Breast epithelium (tissue), 4 donors: Measurements from ENCODE around the gene TTC12. TPM values are rescaled to one million over a fixed set of nuclear protein-coding genes. Genes with fewer than 3 reads are reported as not detected.

Experiments
- DNase-seq, 2 donors: peaks; one replicate each; pipeline ENCODE4 v3.0.0-alpha.2; 2019; ENCODE audit warnings: low spot score in 2 of 2
- H3K27ac ChIP-seq, 2 donors: fragments of 200-600 bp; sonication (generic) in 1 of 2; one replicate each; pipeline ENCODE4 v1.5.1; 2016 to 2019; ENCODE audit warnings: mild to moderate bottlenecking in 1 of 2
- H3K27me3 ChIP-seq, 2 donors: fragments of 200-600 bp; sonication (generic) in 1 of 2; one replicate each; pipeline versions ENCODE4 v1.5.1 to v1.6.0; 2017 to 2019; ENCODE audit warnings: control low read depth in 1 of 2, mild to moderate bottlenecking in 1 of 2
- H3K36me3 ChIP-seq: fragments of 200-600 bp; one replicate; pipeline ENCODE4 v1.5.1; 2019
- H3K4me1 ChIP-seq, 2 donors: fragments of 200-600 bp; sonication (generic); one replicate each; pipeline ENCODE4 v1.5.1; 2016 to 2019; ENCODE audit warnings: control low read depth in 1 of 2
- H3K4me3 ChIP-seq, 3 donors: fragments of 200-600 bp; sonication (generic); 1 replicate in 2 of 3; 2 replicates in 1 of 3; pipeline ENCODE4 v1.5.1; 2016 to 2019; ENCODE audit warnings: mild to moderate bottlenecking in 3 of 3, moderate library complexity in 2 of 3
- H3K9me3 ChIP-seq, 2 donors: fragments of 200-600 bp; sonication (generic) in 1 of 2; one replicate each; pipeline ENCODE4 v1.5.1; 2016 to 2019; ENCODE audit warnings: control low read depth in 1 of 2
- CTCF ChIP-seq, 3 donors: fragments of 450-650 bp; IDR thresholded peaks; one replicate each; pipeline ENCODE4 v1.5.1; 2016 to 2017; ENCODE audit warnings: antibody characterized with exemption in 3 of 3, mild to moderate bottlenecking in 3 of 3, moderate library complexity in 3 of 3
- POLR2A ChIP-seq: fragments of 450-650 bp; IDR thresholded peaks from one replicate; pipeline ENCODE4 v1.6.1; 2016; ENCODE audit warnings: antibody characterized with exemption, mild to moderate bottlenecking, moderate library complexity
- POLR2AphosphoS5 ChIP-seq, 3 donors: sonication (generic); formaldehyde crosslinking; IDR thresholded peaks; one replicate each; pipeline ENCODE4 v1.6.1; 2017; ENCODE audit warnings: antibody characterized with exemption in 3 of 3
- intact Hi-C: fragments of 100-400 bp; cut with DNase I; formaldehyde crosslinking; loops from one replicate; pipeline ENCODE4 v1.15.1; 2023; ENCODE audit warnings: low total_unique reads
- total RNA-seq, 3 donors: library from RNA; depleted of rRNA; stranded (reverse); fragments of >200 nt; gene quantifications; one replicate each; pipeline ENCODE4 v1.1.0, GENCODE V29; 2016

TTC12 gene
- total RNA-seq, 3 donors from 2014 or later: 12.3 to 48.4 (median 43.6) TPM

GRCh38 chr11:113314065-113314388, 356 bp upstream of the TTC12 start:
- Histone ChIP-seq H3K36me3 (no peaks in the 10 kb centered on the region), H3K27me3 (no peaks in the 10 kb centered on the region), H3K4me3 (peak overlapping the region; percentile 66 to 84 (median 72)), H3K4me1 (no peaks in the 10 kb centered on the region), H3K9me3 (no peaks in the 10 kb centered on the region), H3K27ac (peak overlapping the region; percentile 90 to 94)
- TF ChIP-seq CTCF (IDR thresholded peaks at IDR 0.05) (no peak), POLR2AphosphoS5 (IDR thresholded peaks at IDR 0.05) (no peak), POLR2A (no peak)
- intact Hi-C loops: loop anchor here (10.0 kb wide), 1 partner anchor 441 kb away; no protein-coding TSS in a partner anchor
- no peak for DNase-seq

GRCh38 chr11:113315811-113316210, 1.4 kb downstream of the TTC12 start:
- DNase-seq: no peak
- Histone ChIP-seq H3K27ac (peak overlapping the region; percentile 90 to 94), H3K27me3 (no peaks in the 10 kb centered on the region), H3K9me3 (no peaks in the 10 kb centered on the region), H3K4me1 (no peaks in the 10 kb centered on the region), H3K36me3 (no peaks in the 10 kb centered on the region), H3K4me3 (peak overlapping the region in 2 of 3 donors; percentile 72 to 84)
- TF ChIP-seq POLR2A (no peak), POLR2AphosphoS5 (IDR thresholded peaks at IDR 0.05) (no peak), CTCF (IDR thresholded peaks at IDR 0.05) (no peak)
- intact Hi-C loops: loop anchor here (10.0 kb wide), 1 partner anchor 439 kb away; no protein-coding TSS in a partner anchor

- Histone ChIP-seq H3K4me1 (no peaks in the 10 kb centered on the region), H3K27ac (no peak overlapping the region), H3K9me3 (no peaks in the 10 kb centered on the region), H3K36me3 (no peaks in the 10 kb centered on the region), H3K27me3 (no peaks in the 10 kb centered on the region), H3K4me3 (no peak overlapping the region)
- no peak for TF ChIP-seq CTCF (IDR thresholded peaks at IDR 0.05)
- no peak for TF ChIP-seq POLR2AphosphoS5 (IDR thresholded peaks at IDR 0.05)
- TF ChIP-seq POLR2A: no peak
- intact Hi-C loops: loop anchor here (10.0 kb wide), 1 partner anchor 439 kb away; no protein-coding TSS in a partner anchor
- DNase-seq: no peak
Observed at GRCh38 chr11:113316256-113316655, 1.9 kb downstream of the TTC12 start.

GRCh38 chr11:113317339-113317738, 3.0 kb downstream of the TTC12 start:
- Histone ChIP-seq H3K27me3 (no peaks in the 10 kb centered on the region), H3K4me3 (no peak overlapping the region), H3K36me3 (no peaks in the 10 kb centered on the region), H3K9me3 (no peaks in the 10 kb centered on the region), H3K27ac (no peak overlapping the region), H3K4me1 (no peaks in the 10 kb centered on the region)
- intact Hi-C loops: loop anchor here (10.0 kb wide), 1 partner anchor 437 kb away; no protein-coding TSS in a partner anchor
- TF ChIP-seq POLR2A: no peak
- no peak for TF ChIP-seq POLR2AphosphoS5 (IDR thresholded peaks at IDR 0.05)
- TF ChIP-seq CTCF (IDR thresholded peaks at IDR 0.05): no peak
- no peak for DNase-seq

- Histone ChIP-seq H3K27me3 (no peaks in the 10 kb centered on the region), H3K27ac (no peak overlapping the region), H3K4me1 (no peaks in the 10 kb centered on the region), H3K4me3 (no peak overlapping the region), H3K9me3 (no peaks in the 10 kb centered on the region), H3K36me3 (no peaks in the 10 kb centered on the region)
- intact Hi-C loops: loop anchor here (10.0 kb wide), 1 partner anchor 436 kb away; no protein-coding TSS in a partner anchor
- TF ChIP-seq POLR2A: no peak
- no peak for TF ChIP-seq CTCF (IDR thresholded peaks at IDR 0.05)
- no peak for TF ChIP-seq POLR2AphosphoS5 (IDR thresholded peaks at IDR 0.05)
- DNase-seq: no peak
Observed at GRCh38 chr11:113319085-113319484, 4.7 kb downstream of the TTC12 start.
